Tibial nerve (tissue), 3 donors: ENCODE results near the gene CXorf65.

Experiments used
- CTCF ChIP-seq, 5 experiments: fragments of 200-600 bp in 3 of 5; fragments of 450-650 bp in 2 of 5; sonication (generic) in 3 of 5; IDR thresholded peaks; one replicate each; pipeline ENCODE4 v1.5.1; 2016 to 2019; ENCODE audit warnings: antibody characterized with exemption in 5 of 5, mild to moderate bottlenecking in 3 of 5, moderate library complexity in 2 of 5
- POLR2A ChIP-seq, 2 donors: fragments of 450-650 bp; IDR thresholded peaks; one replicate each; pipeline ENCODE4 v1.6.1; 2017; ENCODE audit warnings: antibody characterized with exemption in 2 of 2, mild to moderate bottlenecking in 2 of 2, moderate library complexity in 2 of 2

- TF ChIP-seq CTCF (IDR thresholded peaks at IDR 0.05) (no peak), POLR2A (IDR thresholded peaks at IDR 0.05) (no peak)
Measured at GRCh38 chrX:71111921-71112431, 5.4 kb upstream of the CXorf65 start.
